Panc1 (cell line): ENCODE measurements around the gene GBA3. TPM values are rescaled to one million over a fixed set of nuclear protein-coding genes. Genes with fewer than 3 reads are reported as not detected.

Experiments used
- ATAC-seq: fragments of 200-7000 bp; cut with Tn5 transposase; 2 replicates; pipeline ENCODE4 v1.9.1; 2020; ENCODE audit warnings: mild to moderate bottlenecking, moderate library complexity
- BruUV-seq: library from RNA; stranded (reverse); fragments of 400-500 nt; replicated peaks from 2 replicates; lab custom pipeline; 2021; lab: Mats Ljungman, UMichigan
- CTCF ChIA-PET: fragments of 300-600 bp; sonication (Branson Sonifier 250); formaldehyde crosslinking; loops from one replicate; lab custom pipeline; 2022; ENCODE audit warnings: antibody characterized with exemption; lab: Charles Lee
- POLR2A ChIA-PET: fragments of 300-600 bp; sonication (Branson Sonifier 250); formaldehyde crosslinking; loops from one replicate; lab custom pipeline; 2022; ENCODE audit warnings: antibody characterized with exemption; lab: Charles Lee
- DNase-seq: peaks from one replicate; pipeline ENCODE4 v3.0.0-alpha.2; 2010; ENCODE audit warnings: low read depth, low spot score
- H3K27ac ChIP-seq: 2 replicates; pipeline ENCODE4 v1.5.1; 2011; ENCODE audit warnings: mild to moderate bottlenecking, low read length, inconsistent platforms
- H3K27me3 ChIP-seq: fragments of 200-500 bp; sonication (Bioruptor generic); 2 replicates; pipeline ENCODE4 v1.6.0; 2014; ENCODE audit warnings: low read length, inconsistent platforms; ENCODE audit not compliant: control insufficient read depth, insufficient read depth
- H3K36me3 ChIP-seq: fragments of 200-500 bp; sonication (Bioruptor generic); 2 replicates; pipeline ENCODE4 v1.5.1; 2014; ENCODE audit warnings: inconsistent platforms, mild to moderate bottlenecking, low read length, moderate library complexity; ENCODE audit not compliant: control insufficient read depth, insufficient read depth
- H3K4me1 ChIP-seq: 2 replicates; pipeline ENCODE4 v1.5.1; 2011; ENCODE audit warnings: inconsistent platforms, mild to moderate bottlenecking, low read length, moderate library complexity; ENCODE audit not compliant: control insufficient read depth, insufficient read depth
- H3K4me3 ChIP-seq, 2 experiments: 2 replicates each; pipeline ENCODE4 v1.5.1; 2011 to 2012; ENCODE audit warnings: low read depth in 2 of 2, low read length in 2 of 2, mild to moderate bottlenecking in 2 of 2, inconsistent platforms in 1 of 2, moderate library complexity in 1 of 2
- H3K9me3 ChIP-seq: fragments of 200-500 bp; sonication (Bioruptor generic); 2 replicates; pipeline ENCODE4 v1.5.1; 2014; ENCODE audit warnings: low read depth, mild to moderate bottlenecking, inconsistent platforms, low read length, moderate library complexity; ENCODE audit not compliant: control insufficient read depth, insufficient read depth
- POLR2AphosphoS5 ChIP-seq: IDR thresholded peaks from 2 replicates; pipeline ENCODE4 v1.6.1; 2012; ENCODE audit warnings: mild to moderate bottlenecking, low read depth, low read length, moderate library complexity
- SIN3A ChIP-seq: IDR thresholded peaks from 2 replicates; pipeline ENCODE4 v1.6.1; 2012; ENCODE audit warnings: low read depth, mild to moderate bottlenecking, low read length, moderate library complexity, borderline replicate concordance; ENCODE audit not compliant: insufficient read depth
- TCF7L2 ChIP-seq: IDR thresholded peaks from 2 replicates; pipeline ENCODE4 v1.6.1; 2011; ENCODE audit warnings: mild to moderate bottlenecking, low read depth, low read length, inconsistent platforms
- in situ Hi-C: cut with HindIII; loops from 2 replicates; pipeline ENCODE4 v1.10.0; 2016; ENCODE audit warnings: low sequenced_read_pairs, low pct_unique_long_range_greater_than_20kb
- intact Hi-C: fragments of 100-400 bp; cut with micrococcal nuclease; formaldehyde crosslinking; loops from one replicate; pipeline ENCODE4 v1.10.0; 2022; ENCODE audit not compliant: unreplicated experiment
- total RNA-seq: library from RNA; stranded (reverse); gene quantifications from one replicate; pipeline ENCODE4 v1.2.1, GENCODE V29; 2021; ENCODE audit not compliant: unreplicated experiment
- TF ChIP-seq, protein P1 (sequence below), 2 experiments: IDR thresholded peaks; 2 replicates each; pipeline ENCODE4 v1.6.1; 2011 to 2012; ENCODE audit warnings: low read depth in 2 of 2, control low read depth in 1 of 2, low read length in 1 of 2, mild to moderate bottlenecking in 1 of 2, moderate library complexity in 1 of 2; ENCODE audit not compliant: insufficient read depth in 1 of 2
- TF ChIP-seq, protein P2 (sequence below): fragments of 450-650 bp; IDR thresholded peaks from 2 replicates; pipeline ENCODE4 v1.5.1; 2017; ENCODE audit warnings: mild to moderate bottlenecking

GBA3 gene
- total RNA-seq, 1 experiment from 2014 or later: not detected

DNA sequence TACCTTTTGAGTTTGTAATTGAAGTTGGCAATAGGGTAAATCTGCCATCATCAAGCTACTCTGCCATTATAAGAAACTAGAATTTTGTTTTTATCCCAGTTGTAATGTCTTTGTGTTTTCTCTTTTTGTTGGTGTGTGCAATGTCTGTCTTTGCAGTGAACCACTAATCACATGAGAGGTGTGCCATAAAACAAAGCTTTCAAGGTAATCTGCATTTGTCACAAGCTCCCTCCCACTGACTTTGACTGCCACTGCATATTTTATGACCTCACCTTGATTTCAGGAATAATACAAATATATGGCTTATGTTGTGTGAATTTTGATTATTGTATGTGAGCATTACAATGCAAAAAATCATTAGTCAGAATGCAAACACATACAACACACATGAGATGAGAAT lies 9.0 kb upstream of the GBA3 start:
- in situ Hi-C loops (no loop called here), intact Hi-C loops (no loop called here)
- no peak for DNase-seq
- no peak overlapping the region for H3K27ac ChIP-seq
- no peaks in the 10 kb centered on the region for H3K27me3 ChIP-seq
- no peaks in the 10 kb centered on the region for H3K9me3 ChIP-seq
- ChIA-PET POLR2A (no interaction called here), CTCF (no interaction called here)
- no TSS peak for BruUV-seq
- ATAC-seq: no peak
- H3K4me3 ChIP-seq: no peak overlapping the region
- H3K4me1 ChIP-seq: no peaks in the 10 kb centered on the region
- TF ChIP-seq TCF7L2: no peak
- TF ChIP-seq POLR2AphosphoS5: no peak
- TF ChIP-seq, protein P1, sequence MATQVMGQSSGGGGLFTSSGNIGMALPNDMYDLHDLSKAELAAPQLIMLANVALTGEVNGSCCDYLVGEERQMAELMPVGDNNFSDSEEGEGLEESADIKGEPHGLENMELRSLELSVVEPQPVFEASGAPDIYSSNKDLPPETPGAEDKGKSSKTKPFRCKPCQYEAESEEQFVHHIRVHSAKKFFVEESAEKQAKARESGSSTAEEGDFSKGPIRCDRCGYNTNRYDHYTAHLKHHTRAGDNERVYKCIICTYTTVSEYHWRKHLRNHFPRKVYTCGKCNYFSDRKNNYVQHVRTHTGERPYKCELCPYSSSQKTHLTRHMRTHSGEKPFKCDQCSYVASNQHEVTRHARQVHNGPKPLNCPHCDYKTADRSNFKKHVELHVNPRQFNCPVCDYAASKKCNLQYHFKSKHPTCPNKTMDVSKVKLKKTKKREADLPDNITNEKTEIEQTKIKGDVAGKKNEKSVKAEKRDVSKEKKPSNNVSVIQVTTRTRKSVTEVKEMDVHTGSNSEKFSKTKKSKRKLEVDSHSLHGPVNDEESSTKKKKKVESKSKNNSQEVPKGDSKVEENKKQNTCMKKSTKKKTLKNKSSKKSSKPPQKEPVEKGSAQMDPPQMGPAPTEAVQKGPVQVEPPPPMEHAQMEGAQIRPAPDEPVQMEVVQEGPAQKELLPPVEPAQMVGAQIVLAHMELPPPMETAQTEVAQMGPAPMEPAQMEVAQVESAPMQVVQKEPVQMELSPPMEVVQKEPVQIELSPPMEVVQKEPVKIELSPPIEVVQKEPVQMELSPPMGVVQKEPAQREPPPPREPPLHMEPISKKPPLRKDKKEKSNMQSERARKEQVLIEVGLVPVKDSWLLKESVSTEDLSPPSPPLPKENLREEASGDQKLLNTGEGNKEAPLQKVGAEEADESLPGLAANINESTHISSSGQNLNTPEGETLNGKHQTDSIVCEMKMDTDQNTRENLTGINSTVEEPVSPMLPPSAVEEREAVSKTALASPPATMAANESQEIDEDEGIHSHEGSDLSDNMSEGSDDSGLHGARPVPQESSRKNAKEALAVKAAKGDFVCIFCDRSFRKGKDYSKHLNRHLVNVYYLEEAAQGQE (IDR thresholded peaks at IDR 0.05; ENCODE audit: insufficient read depth in 1 of 2, low read depth in 2 of 2, low read length in 1 of 2): no peak
- no peak for TF ChIP-seq SIN3A
- TF ChIP-seq, protein P2, sequence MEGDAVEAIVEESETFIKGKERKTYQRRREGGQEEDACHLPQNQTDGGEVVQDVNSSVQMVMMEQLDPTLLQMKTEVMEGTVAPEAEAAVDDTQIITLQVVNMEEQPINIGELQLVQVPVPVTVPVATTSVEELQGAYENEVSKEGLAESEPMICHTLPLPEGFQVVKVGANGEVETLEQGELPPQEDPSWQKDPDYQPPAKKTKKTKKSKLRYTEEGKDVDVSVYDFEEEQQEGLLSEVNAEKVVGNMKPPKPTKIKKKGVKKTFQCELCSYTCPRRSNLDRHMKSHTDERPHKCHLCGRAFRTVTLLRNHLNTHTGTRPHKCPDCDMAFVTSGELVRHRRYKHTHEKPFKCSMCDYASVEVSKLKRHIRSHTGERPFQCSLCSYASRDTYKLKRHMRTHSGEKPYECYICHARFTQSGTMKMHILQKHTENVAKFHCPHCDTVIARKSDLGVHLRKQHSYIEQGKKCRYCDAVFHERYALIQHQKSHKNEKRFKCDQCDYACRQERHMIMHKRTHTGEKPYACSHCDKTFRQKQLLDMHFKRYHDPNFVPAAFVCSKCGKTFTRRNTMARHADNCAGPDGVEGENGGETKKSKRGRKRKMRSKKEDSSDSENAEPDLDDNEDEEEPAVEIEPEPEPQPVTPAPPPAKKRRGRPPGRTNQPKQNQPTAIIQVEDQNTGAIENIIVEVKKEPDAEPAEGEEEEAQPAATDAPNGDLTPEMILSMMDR: no peak
- H3K36me3 ChIP-seq: no peaks in the 10 kb centered on the region

DNA sequence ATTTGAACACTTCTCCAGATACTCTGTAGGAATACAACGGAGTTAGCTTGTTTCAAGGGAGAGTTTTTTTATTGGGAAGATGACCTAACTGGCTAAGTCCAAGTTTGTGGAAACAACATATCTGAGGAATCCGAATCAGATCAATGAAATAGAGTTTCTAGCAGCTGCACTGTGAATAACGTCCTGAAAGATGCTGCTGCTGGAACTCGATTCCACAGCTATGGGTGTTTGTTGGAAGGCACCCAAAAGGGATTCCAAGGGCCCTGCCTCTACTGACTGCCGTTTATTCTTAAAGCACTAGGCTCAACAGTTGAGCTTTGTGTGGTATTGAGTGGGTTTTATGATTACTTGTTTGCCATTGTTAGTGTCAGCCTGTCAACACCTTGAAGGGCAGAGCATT lies 6.6 kb upstream of the GBA3 start:
- ATAC-seq (no peak), DNase-seq (no peak)
- Histone ChIP-seq H3K27me3 (no peaks in the 10 kb centered on the region), H3K4me3 (no peak overlapping the region), H3K27ac (no peak overlapping the region), H3K9me3 (no peaks in the 10 kb centered on the region), H3K36me3 (no peaks in the 10 kb centered on the region), H3K4me1 (no peaks in the 10 kb centered on the region)
- in situ Hi-C loops (no loop called here), intact Hi-C loops (loop anchor here (5.0 kb wide), 1 partner anchor 274 kb away; no protein-coding TSS in a partner anchor)
- POLR2A ChIA-PET: no interaction called here
- TF ChIP-seq SIN3A (no peak), TCF7L2 (no peak), POLR2AphosphoS5 (no peak)
- TF ChIP-seq, protein P1 (IDR thresholded peaks at IDR 0.05; ENCODE audit: insufficient read depth in 1 of 2, low read depth in 2 of 2, low read length in 1 of 2): no peak
- TF ChIP-seq, protein P2: no peak
- CTCF ChIA-PET: no interaction called here
- no TSS peak for BruUV-seq
